ENCODE measurements around the gene THUMPD3. TPM values are rescaled to one million over a fixed set of nuclear protein-coding genes. Genes with fewer than 3 reads are reported as not detected.

The THUMPD3 gene
- total and polyA plus RNA-seq, 9 of the 15 experiments (the other 6 are each of a cell fraction or from before 2014, with no cell fraction given), result 58.3 to 132 (median 113) TPM

DNA sequence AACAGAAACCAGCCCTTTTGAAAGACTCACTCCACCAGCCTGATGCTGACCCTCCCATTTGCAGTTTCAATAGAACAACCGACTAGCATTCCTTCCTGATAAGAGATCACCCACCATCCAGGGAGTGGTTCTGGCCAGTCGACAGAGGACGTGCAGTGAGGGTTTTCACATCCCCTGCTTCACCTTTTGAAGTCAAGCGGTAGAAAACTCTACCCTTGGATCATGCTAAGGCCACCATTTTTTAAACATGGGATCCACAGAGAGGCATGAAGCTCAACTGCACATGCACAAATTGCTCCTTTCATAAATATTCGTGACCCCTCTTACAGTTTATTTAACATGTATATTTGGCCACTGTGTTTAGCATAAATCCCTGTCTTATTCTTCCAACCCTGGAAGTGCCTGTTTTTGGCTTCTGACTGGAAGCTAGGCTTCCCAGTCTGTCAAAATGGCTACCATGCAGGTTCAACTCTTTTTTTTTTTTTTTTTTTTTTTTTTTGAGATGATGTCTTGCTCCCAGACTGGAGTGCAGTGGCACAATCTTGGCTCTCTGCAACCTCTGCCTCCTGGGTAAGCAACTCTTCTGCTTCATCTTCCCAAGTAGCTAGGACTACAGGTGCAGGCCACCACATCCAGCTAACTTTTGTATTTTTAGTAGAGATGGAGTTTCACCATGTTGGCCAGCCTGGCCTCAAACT lies 1.0 kb upstream of the THUMPD3 start (continued):
- TF ChIP-seq RCOR1 (IDR thresholded peaks at IDR 0.05; ENCODE audit: borderline replicate concordance in 1 of 2, low read depth in 2 of 2, low read length in 2 of 2) (peak in 1 of 2 experiments; percentile 51; a peak in 2 of 4 replicates), ZNF830 (CRISPR knock-in tag; IDR thresholded peaks at IDR 0.05) (no peak), HINFP (tag; conservative IDR thresholded peaks at IDR 0.05; ENCODE audit: low read depth) (no peak), ZNF232 (CRISPR knock-in tag; IDR thresholded peaks at IDR 0.05) (no peak), CBX3 (IDR thresholded peaks at IDR 0.05; ENCODE audit: borderline replicate concordance in 1 of 2, low read length in 2 of 2) (peak in 1 of 2 experiments; percentile 32; a peak in 1 of 3 replicates), TCF7 (IDR thresholded peaks at IDR 0.05; ENCODE audit: borderline replicate concordance) (no peak), SRSF1 (IDR thresholded peaks at IDR 0.05; ENCODE audit: low read depth, low read length) (no peak), GABPB2 (CRISPR knock-in tag; conservative IDR thresholded peaks at IDR 0.05) (no peak)
- TF ChIP-seq, protein P1, sequence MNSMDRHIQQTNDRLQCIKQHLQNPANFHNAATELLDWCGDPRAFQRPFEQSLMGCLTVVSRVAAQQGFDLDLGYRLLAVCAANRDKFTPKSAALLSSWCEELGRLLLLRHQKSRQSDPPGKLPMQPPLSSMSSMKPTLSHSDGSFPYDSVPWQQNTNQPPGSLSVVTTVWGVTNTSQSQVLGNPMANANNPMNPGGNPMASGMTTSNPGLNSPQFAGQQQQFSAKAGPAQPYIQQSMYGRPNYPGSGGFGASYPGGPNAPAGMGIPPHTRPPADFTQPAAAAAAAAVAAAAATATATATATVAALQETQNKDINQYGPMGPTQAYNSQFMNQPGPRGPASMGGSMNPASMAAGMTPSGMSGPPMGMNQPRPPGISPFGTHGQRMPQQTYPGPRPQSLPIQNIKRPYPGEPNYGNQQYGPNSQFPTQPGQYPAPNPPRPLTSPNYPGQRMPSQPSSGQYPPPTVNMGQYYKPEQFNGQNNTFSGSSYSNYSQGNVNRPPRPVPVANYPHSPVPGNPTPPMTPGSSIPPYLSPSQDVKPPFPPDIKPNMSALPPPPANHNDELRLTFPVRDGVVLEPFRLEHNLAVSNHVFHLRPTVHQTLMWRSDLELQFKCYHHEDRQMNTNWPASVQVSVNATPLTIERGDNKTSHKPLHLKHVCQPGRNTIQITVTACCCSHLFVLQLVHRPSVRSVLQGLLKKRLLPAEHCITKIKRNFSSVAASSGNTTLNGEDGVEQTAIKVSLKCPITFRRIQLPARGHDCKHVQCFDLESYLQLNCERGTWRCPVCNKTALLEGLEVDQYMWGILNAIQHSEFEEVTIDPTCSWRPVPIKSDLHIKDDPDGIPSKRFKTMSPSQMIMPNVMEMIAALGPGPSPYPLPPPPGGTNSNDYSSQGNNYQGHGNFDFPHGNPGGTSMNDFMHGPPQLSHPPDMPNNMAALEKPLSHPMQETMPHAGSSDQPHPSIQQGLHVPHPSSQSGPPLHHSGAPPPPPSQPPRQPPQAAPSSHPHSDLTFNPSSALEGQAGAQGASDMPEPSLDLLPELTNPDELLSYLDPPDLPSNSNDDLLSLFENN (IDR thresholded peaks at IDR 0.05; ENCODE audit: low read depth in 2 of 2, low read length in 2 of 2), result no peak
- TF ChIP-seq, protein P2, sequence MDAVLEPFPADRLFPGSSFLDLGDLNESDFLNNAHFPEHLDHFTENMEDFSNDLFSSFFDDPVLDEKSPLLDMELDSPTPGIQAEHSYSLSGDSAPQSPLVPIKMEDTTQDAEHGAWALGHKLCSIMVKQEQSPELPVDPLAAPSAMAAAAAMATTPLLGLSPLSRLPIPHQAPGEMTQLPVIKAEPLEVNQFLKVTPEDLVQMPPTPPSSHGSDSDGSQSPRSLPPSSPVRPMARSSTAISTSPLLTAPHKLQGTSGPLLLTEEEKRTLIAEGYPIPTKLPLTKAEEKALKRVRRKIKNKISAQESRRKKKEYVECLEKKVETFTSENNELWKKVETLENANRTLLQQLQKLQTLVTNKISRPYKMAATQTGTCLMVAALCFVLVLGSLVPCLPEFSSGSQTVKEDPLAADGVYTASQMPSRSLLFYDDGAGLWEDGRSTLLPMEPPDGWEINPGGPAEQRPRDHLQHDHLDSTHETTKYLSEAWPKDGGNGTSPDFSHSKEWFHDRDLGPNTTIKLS (IDR thresholded peaks at IDR 0.05; ENCODE audit: borderline replicate concordance, low read depth), result 0 out of 2 replicates have a peak, but pooled peaks have one; percentile 21
